ENCODE results near the gene SELENON. TPM values are rescaled to one million over a fixed set of nuclear protein-coding genes. Genes with fewer than 3 reads are reported as not detected.

The SELENON gene
- total RNA-seq, 3 donors from 2014 or later = 16.6 to 39.0 (median 22.1) TPM

- no peak for DNase-seq (ENCODE audit: low spot score in 2 of 2)
- H3K4me1 ChIP-seq = no peaks in the 10 kb centered on the region
- H3K27ac ChIP-seq = no peak overlapping the region
- H3K4me3 ChIP-seq = no peak overlapping the region
- intact Hi-C loops (cut with DNase I; ENCODE audit: low total_unique reads) = no loop called here
- TF ChIP-seq POLR2AphosphoS5 (IDR thresholded peaks at IDR 0.05) = no peak
- no peak for TF ChIP-seq POLR2A (IDR thresholded peaks at IDR 0.05)
- no peak for TF ChIP-seq CTCF (IDR thresholded peaks at IDR 0.05)
- no peaks in the 10 kb centered on the region for H3K27me3 ChIP-seq
- no peaks in the 10 kb centered on the region for H3K9me3 ChIP-seq
- no peaks in the 10 kb centered on the region for H3K36me3 ChIP-seq
These were observed 43.8 kb upstream of the SELENON start for GRCh38 chr1:25756215-25756614.

- H3K27me3 ChIP-seq = no peaks in the 10 kb centered on the region
- H3K9me3 ChIP-seq = no peaks in the 10 kb centered on the region
- intact Hi-C loops (cut with DNase I; ENCODE audit: low total_unique reads) = no loop called here
- no peaks in the 10 kb centered on the region for H3K36me3 ChIP-seq
- no peak overlapping the region for H3K4me3 ChIP-seq
- DNase-seq (ENCODE audit: low spot score in 2 of 2) = no peak
- TF ChIP-seq CTCF (IDR thresholded peaks at IDR 0.05) = no peak
- no peak for TF ChIP-seq POLR2AphosphoS5 (IDR thresholded peaks at IDR 0.05)
- no peak for TF ChIP-seq POLR2A (IDR thresholded peaks at IDR 0.05)
- no peak overlapping the region for H3K27ac ChIP-seq
- no peaks in the 10 kb centered on the region for H3K4me1 ChIP-seq
These were observed 42.7 kb upstream of the SELENON start for GRCh38 chr1:25757151-25757845.

- intact Hi-C loops (cut with DNase I; ENCODE audit: low total_unique reads) = no loop called here
- TF ChIP-seq CTCF (IDR thresholded peaks at IDR 0.05) = no peak
- TF ChIP-seq POLR2AphosphoS5 (IDR thresholded peaks at IDR 0.05) = no peak
- TF ChIP-seq POLR2A (IDR thresholded peaks at IDR 0.05) = no peak
- Histone ChIP-seq H3K4me3 (no peak overlapping the region), H3K27ac (no peak overlapping the region), H3K9me3 (no peaks in the 10 kb centered on the region), H3K36me3 (no peaks in the 10 kb centered on the region), H3K27me3 (no peaks in the 10 kb centered on the region), H3K4me1 (no peaks in the 10 kb centered on the region)
- DNase-seq (ENCODE audit: low spot score in 2 of 2) = no peak
These were observed 42.2 kb upstream of the SELENON start for GRCh38 chr1:25757846-25758185.

GRCh38 chr1:25758466-25759070 is 41.4 kb upstream of the SELENON start:
- H3K9me3 ChIP-seq = no peaks in the 10 kb centered on the region
- H3K4me1 ChIP-seq = no peaks in the 10 kb centered on the region
- no peaks in the 10 kb centered on the region for H3K27me3 ChIP-seq
- H3K36me3 ChIP-seq = no peaks in the 10 kb centered on the region
- H3K27ac ChIP-seq = no peak overlapping the region
- no peak for DNase-seq (ENCODE audit: low spot score in 2 of 2)
- TF ChIP-seq POLR2A (IDR thresholded peaks at IDR 0.05) (no peak), POLR2AphosphoS5 (IDR thresholded peaks at IDR 0.05) (no peak), CTCF (IDR thresholded peaks at IDR 0.05) (no peak)
- no peak overlapping the region for H3K4me3 ChIP-seq
- intact Hi-C loops (cut with DNase I; ENCODE audit: low total_unique reads) = no loop called here

- Histone ChIP-seq H3K27me3 (no peaks in the 10 kb centered on the region), H3K4me1 (no peaks in the 10 kb centered on the region), H3K4me3 (no peak overlapping the region), H3K36me3 (no peaks in the 10 kb centered on the region), H3K9me3 (no peaks in the 10 kb centered on the region), H3K27ac (no peak overlapping the region)
- TF ChIP-seq CTCF (IDR thresholded peaks at IDR 0.05) (no peak), POLR2AphosphoS5 (IDR thresholded peaks at IDR 0.05) (no peak), POLR2A (IDR thresholded peaks at IDR 0.05) (no peak)
- DNase-seq (ENCODE audit: low spot score in 2 of 2) = no peak
- intact Hi-C loops (cut with DNase I; ENCODE audit: low total_unique reads) = loop anchor here (5.0 kb wide), 1 partner anchor 1358 kb away; no protein-coding TSS in a partner anchor
These were observed 39.8 kb upstream of the SELENON start for GRCh38 chr1:25760122-25760719.

Measured in breast epithelium (tissue), 4 donors.